HG03342 (cell line): ENCODE data around the gene ZMAT5.

ENCODE experiments used
- ATAC-seq: cut with Tn5 transposase; IDR thresholded peaks from one replicate; pipeline ENCODE4 v1.9.1; 2021; ENCODE audit warnings: mild to moderate bottlenecking, moderate library complexity; ENCODE audit not compliant: unreplicated experiment

The ZMAT5 gene

GRCh38 chr22:29766632-29767170 is at the start of gene ZMAT5:
Gene ZMAT5 (minus strand): TSS chr22:29767007. CDS start chr22:29748544, 18,463 bp downstream.
- peak; percentile 89 for ATAC-seq

GRCh38 chr22:29816539-29816938 is 49.7 kb upstream of the ZMAT5 start:
- no peak for ATAC-seq

GRCh38 chr22:29816128-29816527 is 49.3 kb upstream of the ZMAT5 start:
- no peak for ATAC-seq

- no peak for ATAC-seq
Measured at GRCh38 chr22:29815580-29815979, 48.8 kb upstream of the ZMAT5 start.

GRCh38 chr22:29814003-29814402 is 47.2 kb upstream of the ZMAT5 start:
- no peak for ATAC-seq

GRCh38 chr22:29813563-29813962 is 46.8 kb upstream of the ZMAT5 start:
- ATAC-seq, result no peak

- ATAC-seq, result no peak
Measured at GRCh38 chr22:29813126-29813525, 46.3 kb upstream of the ZMAT5 start.

GRCh38 chr22:29811377-29811776 is 44.6 kb upstream of the ZMAT5 start:
- no peak for ATAC-seq

- ATAC-seq, result no peak
Measured at GRCh38 chr22:29810216-29810615, 43.4 kb upstream of the ZMAT5 start.

GRCh38 chr22:29806196-29806595 is 39.4 kb upstream of the ZMAT5 start:
- no peak for ATAC-seq

GRCh38 chr22:29804985-29805384 is 38.2 kb upstream of the ZMAT5 start:
- no peak for ATAC-seq

GRCh38 chr22:29803190-29803589 is 36.4 kb upstream of the ZMAT5 start:
- no peak for ATAC-seq

GRCh38 chr22:29801796-29802195 is 35.0 kb upstream of the ZMAT5 start:
- ATAC-seq, result no peak

- no peak for ATAC-seq
Measured at GRCh38 chr22:29801153-29801552, 34.3 kb upstream of the ZMAT5 start.

GRCh38 chr22:29799217-29799680 is 32.4 kb upstream of the ZMAT5 start:
- no peak for ATAC-seq

GRCh38 chr22:29798801-29799200 is 32.0 kb upstream of the ZMAT5 start:
- no peak for ATAC-seq

- no peak for ATAC-seq
Measured at GRCh38 chr22:29798318-29798717, 31.5 kb upstream of the ZMAT5 start.

GRCh38 chr22:29797351-29797750 is 30.5 kb upstream of the ZMAT5 start:
- no peak for ATAC-seq

- ATAC-seq, result no peak
Measured at GRCh38 chr22:29795663-29796062, 28.9 kb upstream of the ZMAT5 start.

GRCh38 chr22:29793396-29793795 is 26.6 kb upstream of the ZMAT5 start:
- no peak for ATAC-seq

- ATAC-seq, result no peak
Measured at GRCh38 chr22:29790061-29790460, 23.3 kb upstream of the ZMAT5 start.

- ATAC-seq, result no peak
Measured at GRCh38 chr22:29788339-29789279, 21.8 kb upstream of the ZMAT5 start.
